Measurements from ENCODE around the gene FLG2.
"Not testable (repeated sequence)": the region's sequence is repeated elsewhere in the genome, so short reads cannot be mapped to it uniquely, and the experiment has no call there.

FLG2 gene

DNA sequence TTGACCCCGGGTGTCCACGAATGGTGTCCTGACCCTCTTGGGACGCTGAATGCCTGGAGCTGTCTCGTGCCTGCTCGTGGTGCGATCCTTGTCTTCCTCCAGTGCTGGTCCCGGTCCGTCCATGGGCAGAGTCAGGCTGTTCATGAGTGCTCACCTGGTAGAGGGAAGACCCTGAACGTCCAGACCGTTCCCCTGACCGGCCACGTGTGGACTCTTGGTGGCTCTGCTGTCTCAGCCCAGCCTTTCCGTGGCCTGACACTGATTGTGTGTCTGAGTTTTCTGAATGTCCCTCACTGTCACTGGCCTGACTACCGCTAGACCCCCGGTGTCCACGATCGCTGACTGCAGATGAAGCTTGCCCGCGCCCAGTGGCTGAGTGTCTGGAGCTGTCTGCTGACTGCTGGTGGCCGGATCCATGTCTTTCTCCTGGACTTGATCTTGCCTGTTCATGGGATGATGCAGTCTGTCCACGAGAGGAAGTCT, 46.4 kb downstream of the FLG2 start:
- no peak for DNase-seq (ENCODE audit: low read depth in 3 of 3, low spot score in 1 of 3)

DNA sequence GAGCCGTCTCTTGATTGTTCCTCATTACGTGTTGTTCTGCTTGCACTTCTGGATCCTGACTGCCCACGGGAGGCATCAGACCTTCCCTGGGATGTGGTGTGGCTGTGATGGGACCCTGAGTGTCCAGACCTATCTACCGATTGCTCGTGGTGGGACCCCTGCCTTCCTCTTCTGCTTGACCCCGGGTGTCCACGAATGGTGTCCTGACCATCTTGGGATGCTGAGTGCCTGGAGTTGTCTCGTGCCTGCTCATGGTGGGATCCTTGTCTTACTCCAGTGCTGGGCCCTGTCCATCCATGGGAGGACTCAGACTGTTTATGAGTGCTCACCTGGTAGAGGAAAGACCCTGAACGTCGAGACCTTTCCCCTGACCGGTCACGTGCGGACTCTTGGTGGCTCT, 47.6 kb downstream of the FLG2 start:
- DNase-seq (ENCODE audit: low read depth in 3 of 3, low spot score in 1 of 3): not testable (repeated sequence)

DNA sequence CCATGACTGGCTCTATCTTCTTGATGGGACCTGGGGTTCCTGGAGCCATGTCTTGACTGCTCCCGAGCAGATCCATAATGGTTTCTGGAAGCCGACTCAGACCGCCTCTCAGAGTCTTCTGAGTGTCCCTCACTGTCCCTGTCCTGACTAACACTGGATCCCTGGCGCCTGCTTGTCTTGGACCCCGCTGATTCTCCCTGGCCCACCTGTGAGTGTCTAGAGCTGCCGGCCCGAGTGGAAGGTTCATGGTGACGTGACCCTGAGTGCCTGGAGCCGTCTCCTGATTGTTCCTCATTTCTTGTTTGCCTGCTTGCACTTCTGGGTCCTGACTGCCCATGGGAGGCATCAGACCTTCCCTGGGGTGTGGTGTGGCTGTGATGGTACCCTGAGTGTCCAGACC, 49.9 kb downstream of the FLG2 start:
- DNase-seq (ENCODE audit: low read depth in 3 of 3, low spot score in 1 of 3): no peak

DNA sequence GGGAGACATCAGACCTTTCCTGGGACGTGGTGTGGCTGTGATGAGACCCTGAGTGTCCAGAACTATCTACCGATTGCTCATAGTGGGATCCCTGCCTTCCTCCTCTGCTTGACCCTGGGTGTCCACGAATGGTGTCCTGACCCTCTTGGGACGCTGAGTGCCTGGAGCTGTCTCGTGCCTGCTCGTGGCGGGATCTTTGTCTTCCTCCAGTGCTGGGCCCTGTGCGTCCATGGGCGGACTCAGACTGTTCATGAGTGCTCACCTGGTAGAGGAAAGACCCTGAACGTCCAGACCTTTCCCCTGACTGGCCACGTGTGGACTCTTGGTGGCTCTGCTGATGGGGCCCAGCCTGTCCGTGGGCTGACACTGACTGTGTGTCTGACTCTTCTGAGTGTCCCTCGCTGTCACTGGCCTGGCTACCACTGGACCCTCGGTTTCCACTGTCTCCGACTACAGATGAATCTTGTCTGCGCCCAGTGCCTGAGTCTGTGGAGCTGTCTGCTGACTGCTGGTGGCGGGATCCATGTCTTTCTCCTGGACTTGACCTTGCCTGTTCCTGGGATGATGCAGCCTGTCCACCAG, 50.4 kb downstream of the FLG2 start:
- not testable (repeated sequence) for DNase-seq (ENCODE audit: low read depth in 3 of 3, low spot score in 1 of 3)

DNA sequence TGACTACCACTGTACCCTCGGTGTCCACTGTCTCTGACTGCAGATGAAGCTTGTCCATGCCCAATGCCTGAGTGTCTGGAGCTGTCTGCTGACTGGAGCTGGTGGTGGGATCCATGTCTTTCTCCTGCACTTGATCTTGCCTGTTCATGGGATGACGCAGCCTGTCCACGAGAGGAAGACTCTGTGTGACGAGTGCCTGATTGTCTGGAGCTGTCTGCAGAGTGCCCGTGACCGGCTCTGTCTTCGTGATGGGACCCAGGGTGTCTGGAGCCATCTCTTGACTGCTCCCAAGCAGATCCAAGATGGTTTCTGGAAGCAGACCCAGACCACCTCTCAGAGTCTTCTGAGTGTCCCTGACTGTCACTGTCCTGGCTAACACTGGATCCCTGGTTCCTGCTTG, 51.0 kb downstream of the FLG2 start:
- DNase-seq (ENCODE audit: low read depth in 3 of 3, low spot score in 1 of 3): not testable (repeated sequence)

DNA sequence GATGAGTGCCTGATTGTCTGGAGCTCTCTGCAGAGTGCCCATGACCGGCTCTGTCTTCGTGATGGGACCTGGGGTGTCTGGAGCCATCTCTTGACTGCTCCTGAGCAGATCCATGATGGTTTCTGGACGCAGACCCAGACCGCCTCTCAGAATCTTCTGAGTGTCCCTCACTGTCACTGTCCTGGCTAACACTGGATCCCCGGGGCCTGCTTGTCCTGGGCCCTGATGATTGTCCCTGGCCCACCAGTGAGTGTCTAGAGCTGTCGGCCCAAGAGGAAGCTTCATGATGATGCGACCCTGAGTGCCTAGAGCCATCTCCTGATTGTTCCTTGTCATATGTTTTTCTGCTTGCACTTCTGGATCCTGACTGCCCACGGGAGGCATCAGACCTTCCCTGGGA, 51.8 kb downstream of the FLG2 start:
- not testable (repeated sequence) for DNase-seq (ENCODE audit: low read depth in 3 of 3, low spot score in 1 of 3)

DNA sequence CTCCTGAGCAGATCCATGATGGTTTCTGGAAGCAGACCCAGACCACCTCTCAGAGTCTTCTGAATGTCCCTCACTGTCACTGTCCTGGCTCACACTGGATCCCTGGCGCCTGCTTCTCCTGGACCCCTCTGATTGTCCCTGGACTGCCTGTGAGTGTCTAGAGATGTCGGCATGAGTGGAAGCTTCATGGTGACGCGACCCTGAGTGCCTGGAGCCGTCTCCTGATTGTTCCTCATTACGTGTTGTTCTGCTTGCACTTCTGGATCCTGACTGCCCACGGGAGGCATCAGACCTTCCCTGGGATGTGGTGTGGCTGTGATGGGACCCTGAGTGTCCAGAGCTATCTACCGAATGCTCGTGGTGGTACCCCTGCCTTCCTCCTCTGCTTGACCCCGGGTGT, 53.7 kb downstream of the FLG2 start:
- not testable (repeated sequence) for DNase-seq (ENCODE audit: low read depth in 3 of 3, low spot score in 1 of 3)

DNA sequence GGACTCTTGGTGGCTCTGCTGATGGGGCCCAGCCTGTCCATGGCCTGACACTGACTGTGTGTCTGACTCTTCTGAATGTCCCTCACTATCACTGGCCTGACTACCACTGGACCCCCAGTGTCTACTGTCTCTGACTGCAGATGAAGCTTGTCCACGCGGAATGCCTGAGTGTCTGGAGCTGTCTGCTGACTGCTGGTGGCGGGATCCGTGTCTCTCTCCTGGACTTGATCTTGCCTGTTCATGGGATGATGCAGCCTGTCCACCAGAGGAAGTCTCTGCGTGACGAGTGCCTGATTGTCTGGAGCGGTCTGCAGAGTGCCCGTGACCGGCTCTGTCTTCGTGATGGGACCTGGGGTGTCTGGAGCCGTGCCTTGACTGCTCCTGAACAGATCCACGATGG, 55.0 kb downstream of the FLG2 start:
- not testable (repeated sequence) for DNase-seq (ENCODE audit: low read depth in 3 of 3, low spot score in 1 of 3)

DNA sequence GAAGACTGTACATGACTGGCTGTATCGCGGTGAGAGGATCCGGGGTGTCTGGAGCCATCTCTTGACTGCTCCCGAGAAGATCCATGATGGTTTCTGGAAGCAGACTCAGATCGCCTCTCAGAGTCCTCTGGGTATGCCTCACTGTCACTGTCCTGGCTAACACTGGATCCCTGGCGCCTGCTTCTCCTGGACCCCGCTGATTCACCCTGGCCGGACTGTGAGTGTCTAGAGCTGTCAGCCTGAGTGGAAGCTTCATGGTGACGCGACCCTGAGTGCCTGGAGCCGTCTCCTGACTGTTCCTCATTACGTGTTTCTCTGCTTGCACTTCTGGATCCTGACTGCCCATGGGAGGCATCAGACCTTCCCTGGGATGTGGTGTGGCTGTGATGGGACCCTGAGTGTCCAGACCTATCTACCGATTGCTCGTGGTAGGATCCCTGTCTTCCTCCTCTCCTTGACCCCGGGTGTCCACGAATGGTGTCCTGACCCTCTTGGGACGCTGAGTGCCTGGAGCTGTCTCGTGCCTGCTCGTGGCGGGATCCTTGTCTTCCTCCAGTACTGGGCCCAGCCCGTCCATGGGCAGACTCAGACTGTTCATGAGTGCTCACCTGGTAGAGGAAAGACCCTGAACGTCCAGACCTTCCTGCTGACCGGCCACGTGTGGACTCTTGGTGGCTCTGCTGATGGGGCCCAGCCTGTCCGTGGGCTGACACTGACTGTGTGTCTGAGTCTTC, 56.5 kb downstream of the FLG2 start:
- not testable (repeated sequence) for DNase-seq (ENCODE audit: low read depth in 3 of 3, low spot score in 1 of 3)
